HG03064 (cell line): ENCODE measurements around the gene PDCD1.
"Not testable (repeated sequence)": the region's sequence is repeated elsewhere in the genome, so short reads cannot be mapped to it uniquely, and the experiment has no call there.

Source experiments
- ATAC-seq: cut with Tn5 transposase; IDR thresholded peaks from one replicate; pipeline ENCODE4 v1.9.1; 2021; ENCODE audit warnings: low read depth; ENCODE audit not compliant: unreplicated experiment

The PDCD1 gene

GRCh38 chr2:241816431-241817121, 42.1 kb downstream of the PDCD1 start:
- no peak for ATAC-seq

GRCh38 chr2:241815477-241816430, 42.9 kb downstream of the PDCD1 start:
- no peak for ATAC-seq

GRCh38 chr2:241814643-241815476, 43.8 kb downstream of the PDCD1 start:
- no peak for ATAC-seq

DNA sequence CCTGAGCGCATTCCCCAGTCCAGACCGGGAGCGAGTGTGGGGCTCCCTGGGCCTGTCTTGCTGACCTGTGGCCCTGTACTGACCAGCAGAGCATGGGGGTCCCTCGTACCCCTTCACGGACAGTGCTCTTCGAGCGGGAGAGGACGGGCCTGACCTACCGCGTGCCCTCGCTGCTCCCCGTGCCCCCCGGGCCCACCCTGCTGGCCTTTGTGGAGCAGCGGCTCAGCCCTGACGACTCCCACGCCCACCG, 44.4 kb downstream of the PDCD1 start:
- no peak for ATAC-seq

DNA sequence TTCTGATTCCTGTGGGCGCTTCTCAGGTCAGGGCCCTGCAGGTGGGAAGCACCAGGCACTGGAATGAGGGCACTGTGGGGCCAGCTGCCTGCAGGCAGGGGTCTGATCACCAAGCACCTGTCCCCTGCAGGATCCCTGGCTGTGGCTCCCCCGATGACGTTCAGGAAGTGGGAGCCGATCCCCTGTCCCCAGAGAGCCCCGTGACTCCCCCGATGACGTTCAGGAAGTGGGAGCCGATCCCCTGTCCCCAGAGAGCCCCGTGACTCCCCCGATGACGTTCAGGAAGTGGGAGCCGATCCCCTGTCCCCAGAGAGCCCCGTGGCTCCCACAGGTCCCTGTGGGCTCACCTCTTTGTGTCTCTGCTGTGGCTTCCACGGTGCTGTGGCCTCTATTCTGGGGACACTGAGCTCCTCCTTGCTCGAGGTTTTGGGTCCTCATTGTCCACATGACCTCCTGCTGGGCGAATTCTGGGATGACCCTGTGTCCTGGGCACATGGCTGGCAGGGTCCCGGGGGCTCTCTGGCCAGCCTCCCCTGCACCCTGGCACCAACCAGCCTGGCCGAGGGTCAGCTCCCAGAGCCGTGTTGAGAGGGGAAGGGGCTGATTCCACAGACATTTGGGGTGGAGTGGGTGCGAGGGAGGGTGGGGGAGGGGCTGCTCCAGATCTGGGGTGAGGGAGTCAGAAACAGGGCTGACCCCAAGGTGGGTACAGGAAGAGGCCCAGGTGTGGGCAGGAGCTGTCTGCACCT, 44.9 kb downstream of the PDCD1 start:
- no peak for ATAC-seq

- no peak for ATAC-seq
Observed at GRCh38 chr2:241812730-241813643, 45.7 kb downstream of the PDCD1 start.

DNA sequence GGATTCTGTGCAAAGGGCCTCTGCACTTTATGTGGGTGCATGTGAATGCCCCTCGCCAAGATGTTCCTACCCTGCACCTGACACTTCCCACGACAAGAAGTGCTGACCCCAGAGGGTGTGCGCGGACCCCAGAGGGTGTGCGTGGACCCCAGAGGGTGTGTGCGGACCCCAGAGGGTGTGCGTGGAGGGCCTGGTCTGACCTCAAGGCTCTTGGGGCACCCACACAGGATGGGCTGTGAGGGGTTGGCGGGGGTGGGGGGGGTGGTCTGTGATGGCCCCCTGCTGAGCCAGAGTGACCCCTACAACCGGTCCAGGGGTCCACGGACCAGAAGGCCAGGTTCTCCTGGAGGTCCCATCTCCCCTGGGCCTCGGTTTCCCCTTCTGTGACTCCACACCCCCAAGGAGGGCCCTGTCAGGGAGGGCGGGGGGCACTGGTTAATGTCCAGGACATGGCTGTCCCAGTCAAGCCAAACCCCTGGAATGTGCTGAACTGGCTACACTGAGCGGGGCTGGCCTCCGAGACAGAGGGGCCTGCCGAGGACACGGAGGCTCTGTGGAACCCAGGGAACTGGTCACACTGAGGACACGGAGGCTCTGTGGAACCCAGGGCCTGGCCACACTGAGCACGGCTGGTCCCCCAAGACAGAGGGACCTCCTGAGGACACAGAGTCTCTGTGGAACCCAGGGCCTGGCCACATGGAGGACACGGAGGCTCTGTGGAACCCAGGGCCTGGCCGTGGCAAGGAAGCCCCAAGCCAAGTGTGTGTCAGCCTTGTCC, 46.6 kb downstream of the PDCD1 start:
- no peak for ATAC-seq

DNA sequence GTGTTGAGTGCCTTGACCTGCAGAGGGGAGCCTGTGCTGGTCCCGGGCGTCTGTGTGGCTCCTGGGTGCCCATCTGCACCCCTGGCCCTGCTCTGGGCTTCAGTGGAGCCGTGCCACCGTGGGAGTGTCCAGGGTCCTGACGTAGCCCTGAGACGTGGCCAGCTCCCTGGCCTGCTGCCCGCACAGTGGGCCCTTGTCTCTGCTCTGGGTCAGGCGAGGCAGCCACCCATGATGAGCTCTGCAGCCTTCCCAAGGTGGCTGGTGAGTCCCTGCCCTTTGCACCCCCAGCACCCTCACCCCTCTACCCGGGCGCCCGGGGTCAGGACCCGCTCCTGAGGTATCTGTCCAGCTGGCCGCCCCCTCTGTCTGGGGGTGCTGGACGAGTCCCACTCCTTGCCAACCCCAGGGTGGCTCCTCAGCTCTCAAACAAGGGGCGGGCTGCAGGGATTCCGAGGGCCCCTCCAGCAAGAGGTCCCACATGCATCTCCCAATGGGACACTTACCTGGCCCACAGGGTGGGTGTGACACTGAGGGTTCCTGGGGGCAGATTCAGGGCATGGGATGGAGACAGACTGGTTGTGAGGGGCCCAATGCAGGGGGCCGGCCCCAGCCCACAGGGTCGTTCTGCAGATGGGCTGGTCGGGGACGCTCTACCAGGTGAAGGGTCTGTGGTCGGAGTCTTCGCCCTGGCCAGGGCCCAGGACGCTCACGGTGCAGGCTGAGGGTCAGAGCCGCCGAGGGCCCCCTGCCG, 47.3 kb downstream of the PDCD1 start:
- ATAC-seq, result no peak

GRCh38 chr2:241810307-241811200, 48.1 kb downstream of the PDCD1 start:
- no peak for ATAC-seq

DNA sequence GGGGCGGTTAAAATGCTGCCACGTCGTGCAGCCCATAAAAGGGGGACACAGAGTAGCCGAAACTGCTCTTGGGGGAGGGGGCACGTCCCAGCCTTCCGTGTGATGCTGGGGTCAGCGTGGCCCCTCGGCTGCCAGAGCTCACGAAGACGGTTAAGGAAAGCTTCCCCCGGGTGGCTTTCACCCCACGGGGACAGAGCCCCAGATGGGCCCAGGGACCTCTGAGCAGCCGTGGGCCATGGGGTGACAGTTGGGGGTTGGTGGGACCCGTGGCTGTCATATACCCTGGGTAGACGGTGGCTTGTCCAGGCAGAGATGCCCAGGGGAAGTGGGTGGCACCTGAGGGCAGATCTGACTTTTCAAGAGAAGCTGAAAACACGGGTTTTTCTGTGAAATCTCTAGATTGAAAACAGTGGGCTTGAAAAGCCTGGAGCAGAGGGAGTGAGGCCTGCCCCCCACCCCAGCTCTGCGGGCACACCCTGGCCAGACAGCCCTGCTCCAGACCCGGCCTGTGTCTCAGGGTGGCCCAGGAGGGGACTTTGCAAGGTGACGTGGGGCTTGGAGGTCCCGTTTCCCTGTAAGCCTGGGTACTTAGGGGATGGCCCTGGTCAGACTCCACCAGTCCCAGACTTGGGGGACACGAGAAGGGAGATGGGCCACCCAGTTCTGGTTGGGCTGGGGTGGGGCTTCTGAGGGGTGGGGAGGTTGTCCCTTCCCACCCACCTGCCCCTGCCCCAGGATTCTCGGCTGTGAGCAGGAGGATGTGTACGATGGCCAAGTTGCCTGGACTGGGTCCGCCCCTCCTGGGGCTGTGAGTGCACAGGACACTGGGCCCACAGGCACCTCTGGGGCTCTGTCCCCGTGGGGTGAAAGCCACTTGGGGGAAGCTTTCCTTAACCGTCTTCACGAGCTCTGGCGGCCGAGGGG, 49.0 kb downstream of the PDCD1 start:
- ATAC-seq, result no peak

DNA sequence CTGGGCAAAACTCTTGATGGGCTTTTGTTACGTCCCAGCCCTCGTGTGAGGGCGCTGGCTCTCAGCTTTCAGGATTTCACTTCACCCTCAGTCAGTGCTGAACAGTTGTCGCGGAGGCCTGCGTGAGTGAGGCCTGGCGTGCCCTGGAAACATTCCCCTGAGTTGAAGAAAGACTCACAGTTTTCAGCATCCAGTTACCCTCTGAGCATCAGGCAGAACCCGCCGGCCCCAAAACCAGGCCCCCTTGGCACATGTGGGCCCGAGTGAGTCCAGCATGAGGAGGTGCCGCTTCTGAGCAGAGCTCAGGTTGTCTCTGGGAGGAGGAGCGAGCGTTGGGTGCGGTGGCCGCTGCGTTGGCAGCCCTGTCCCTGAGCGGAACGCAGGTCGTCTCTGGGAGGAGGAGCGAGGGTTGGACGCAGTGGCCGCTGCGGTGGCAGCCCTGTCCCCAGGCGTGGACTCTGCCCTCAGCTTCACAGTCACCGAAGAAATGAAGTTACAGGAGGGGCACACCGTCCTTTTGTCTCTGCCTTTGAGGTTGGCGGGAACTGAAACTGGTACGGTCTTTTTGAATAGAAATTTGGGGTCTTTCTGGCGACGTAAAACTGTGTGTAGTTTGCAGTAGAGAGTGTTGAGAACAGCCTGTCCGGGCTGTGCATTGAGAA, 49.8 kb downstream of the PDCD1 start, which contains the start of gene NEU4:
Gene NEU4 (plus strand): TSS at position 473 of the 662 bp plus-strand sequence. CDS start 5,292 bp downstream, outside the sequence.
- ATAC-seq, result no peak

- no peak for ATAC-seq
Observed at GRCh38 chr2:241808051-241808720, 50.5 kb downstream of the PDCD1 start.

GRCh38 chr2:241806217-241806616, 52.5 kb downstream of the PDCD1 start:
- not testable (repeated sequence) for ATAC-seq

DNA sequence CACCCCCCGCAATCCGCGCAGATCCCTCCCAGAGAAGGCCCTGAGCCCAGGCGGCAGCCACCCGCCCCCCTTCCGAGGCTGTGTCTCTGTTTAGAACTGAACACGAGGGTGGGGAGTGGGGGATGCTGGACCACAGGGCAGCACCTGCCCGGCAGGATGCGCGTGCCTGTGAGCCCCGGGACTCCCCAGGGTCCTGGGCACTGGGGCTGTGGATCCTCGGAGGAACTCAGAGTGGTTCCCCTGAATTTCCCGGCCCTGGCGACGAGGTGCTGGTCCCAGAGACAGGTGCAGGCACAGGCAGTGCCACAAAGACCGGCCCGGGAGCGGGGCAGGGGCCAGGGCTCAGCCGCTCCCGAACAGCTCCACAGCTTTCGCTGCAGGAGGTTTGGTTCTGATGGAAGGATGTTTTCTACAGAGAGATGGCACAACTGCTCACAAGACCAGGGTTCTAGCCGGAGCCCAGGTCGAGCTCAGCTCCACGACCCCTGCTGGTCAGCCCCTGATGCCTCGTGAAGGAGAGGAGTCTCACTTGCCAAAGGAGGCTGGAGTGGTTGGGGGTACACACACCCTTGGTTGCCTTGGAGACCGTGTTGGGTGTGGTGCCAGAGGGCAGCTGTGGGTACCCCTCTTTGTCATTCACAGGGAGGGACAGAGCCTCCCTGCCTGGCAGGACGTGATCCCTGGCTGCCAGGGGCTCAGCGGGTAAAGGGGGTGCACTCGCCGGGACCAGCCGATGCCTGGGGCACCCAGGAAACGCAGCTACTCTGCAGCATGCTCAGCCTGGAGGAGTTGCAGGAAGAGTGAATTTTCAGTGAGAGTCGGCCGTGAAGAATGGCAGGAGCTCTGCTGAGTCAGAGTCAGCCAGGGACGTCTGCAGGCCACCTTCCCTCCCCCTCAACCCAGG, 54.1 kb downstream of the PDCD1 start:
- ATAC-seq, result no peak
